HG03575 (cell line): ENCODE results near the gene GNG8.
"Not testable (repeated sequence)": the region's sequence is repeated elsewhere in the genome, so short reads cannot be mapped to it uniquely, and the experiment has no call there.

Experiments
- ATAC-seq: cut with Tn5 transposase; IDR thresholded peaks from one replicate; pipeline ENCODE4 v1.9.1; 2021; ENCODE audit not compliant: unreplicated experiment, insufficient number of reproducible peaks, low FRiP score; ENCODE audit errors: extremely low read depth

Gene GNG8

DNA sequence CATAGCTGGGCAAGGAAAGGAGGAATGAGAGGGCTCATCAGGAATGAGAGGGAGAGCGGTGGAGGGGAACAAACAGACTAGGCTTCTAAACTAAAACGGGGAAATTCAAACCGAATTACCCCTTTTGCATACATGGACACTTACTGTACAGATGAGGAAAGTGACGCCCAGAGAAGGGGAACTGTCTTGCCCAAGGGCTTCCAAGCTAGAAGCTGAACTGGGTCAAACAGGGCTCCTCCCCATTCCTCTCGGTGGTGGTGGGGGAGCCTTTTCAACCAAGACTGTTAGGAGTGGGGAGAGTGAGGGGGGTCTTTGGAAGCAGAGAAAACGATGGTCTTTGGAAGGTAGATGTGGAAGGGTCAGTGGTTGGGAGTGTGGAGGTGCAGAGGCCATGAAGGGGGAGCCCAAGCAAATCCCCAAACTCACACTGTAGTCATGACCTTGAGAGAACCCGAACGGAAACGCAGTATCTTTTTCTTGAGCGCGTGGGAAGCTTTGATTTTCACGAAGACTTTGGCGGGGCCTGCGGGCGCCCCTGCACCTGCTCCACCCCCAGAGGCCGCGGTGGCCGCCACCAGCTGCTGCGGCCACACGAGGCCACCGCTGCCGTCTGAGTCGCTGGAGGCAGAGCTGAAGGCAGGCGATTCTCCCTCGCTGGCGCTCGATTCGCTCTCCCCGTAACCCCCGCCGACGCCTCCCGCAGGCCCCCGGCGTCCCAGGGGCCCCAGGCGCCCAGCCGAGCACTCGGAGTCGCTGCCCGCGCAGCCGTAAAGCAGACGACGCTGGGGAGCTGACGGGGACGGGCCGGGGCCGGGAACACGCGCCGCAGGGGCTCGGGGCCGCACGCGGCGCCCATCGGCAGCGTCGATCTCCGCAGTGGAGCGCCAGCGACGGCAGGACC is 12.3 kb upstream of the GNG8 start:
- ATAC-seq = no peak

- no peak for ATAC-seq
Observed at GRCh38 chr19:46646402-46646801, 10.4 kb upstream of the GNG8 start.

- ATAC-seq = no peak
Observed at GRCh38 chr19:46644720-46645119, 8.7 kb upstream of the GNG8 start.

- no peak for ATAC-seq
Observed at GRCh38 chr19:46640656-46641055, 4.7 kb upstream of the GNG8 start.

- ATAC-seq = no peak
Observed at GRCh38 chr19:46639358-46640182, 3.6 kb upstream of the GNG8 start.

- ATAC-seq = no peak
Observed at GRCh38 chr19:46637224-46637623, 1.2 kb upstream of the GNG8 start.

DNA sequence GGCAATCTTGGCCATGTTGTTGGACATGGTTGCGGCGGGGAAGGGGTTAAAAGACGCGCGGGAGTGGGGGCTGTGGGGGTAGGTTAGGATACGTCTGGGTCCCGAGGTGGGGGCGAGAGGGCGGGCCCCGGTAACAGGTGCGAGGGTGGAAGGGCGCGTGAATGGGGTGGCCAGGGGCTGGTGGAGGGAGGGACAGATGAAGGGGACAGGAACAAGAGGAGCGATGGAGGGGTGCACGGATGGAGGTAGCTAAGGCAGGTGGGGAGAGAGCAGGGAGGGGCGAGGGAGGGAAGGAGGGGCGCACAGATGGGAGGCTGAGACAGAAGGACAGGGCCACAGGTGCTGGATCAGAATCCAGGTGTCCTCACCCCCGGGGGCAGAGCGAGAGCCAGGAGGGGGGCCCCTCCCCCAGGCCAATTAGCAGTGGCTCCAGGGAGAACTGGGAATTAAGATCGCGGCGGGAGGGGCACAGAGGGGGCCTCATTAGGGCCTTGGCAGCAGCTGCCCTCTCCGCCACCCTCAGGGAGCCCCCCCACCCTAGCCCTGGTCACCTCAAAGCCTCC is 1.3 kb downstream of the GNG8 start:
- no peak for ATAC-seq

- ATAC-seq = no peak
Observed at GRCh38 chr19:46634045-46634655, 1.9 kb downstream of the GNG8 start.

DNA sequence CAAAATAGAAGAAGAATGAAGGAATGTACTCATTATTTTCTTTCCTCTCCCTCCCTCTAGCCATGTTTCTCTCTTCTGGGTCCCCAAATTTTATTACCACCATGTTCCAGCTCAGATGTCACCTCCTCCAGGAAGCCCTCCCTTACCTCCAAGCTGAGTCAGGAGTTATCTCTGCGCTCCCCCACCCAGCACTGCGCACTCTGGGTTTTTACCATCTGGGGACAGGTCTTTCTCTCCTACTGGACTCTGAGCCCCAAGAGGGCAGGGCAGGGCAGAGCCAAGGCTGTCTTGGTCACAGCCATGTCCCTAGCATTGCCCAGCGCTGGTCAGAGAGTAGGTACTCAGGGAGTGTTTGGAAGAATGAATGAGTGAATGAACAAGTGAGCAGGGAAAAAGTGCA is 2.9 kb downstream of the GNG8 start:
- no peak for ATAC-seq

DNA sequence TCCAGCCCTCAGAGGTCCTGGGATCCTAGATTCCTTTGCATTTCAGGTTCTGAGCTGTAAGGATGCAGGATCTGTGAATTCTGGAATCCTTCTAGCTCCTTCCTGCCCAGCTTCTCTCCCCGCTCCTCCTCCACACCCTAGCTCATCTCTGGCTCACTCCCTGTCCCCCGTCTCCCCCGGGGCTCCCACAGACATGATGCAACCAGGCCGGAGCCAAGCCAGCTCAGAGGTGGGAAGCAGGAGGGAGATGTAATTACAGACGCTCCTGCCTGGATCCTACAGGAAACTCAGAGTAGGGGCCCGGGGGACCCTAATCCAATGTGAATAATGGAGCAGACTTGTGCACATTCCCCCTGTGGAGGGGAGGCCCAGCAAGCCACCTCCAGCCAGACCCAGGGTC is 4.5 kb downstream of the GNG8 start:
- ATAC-seq = no peak

DNA sequence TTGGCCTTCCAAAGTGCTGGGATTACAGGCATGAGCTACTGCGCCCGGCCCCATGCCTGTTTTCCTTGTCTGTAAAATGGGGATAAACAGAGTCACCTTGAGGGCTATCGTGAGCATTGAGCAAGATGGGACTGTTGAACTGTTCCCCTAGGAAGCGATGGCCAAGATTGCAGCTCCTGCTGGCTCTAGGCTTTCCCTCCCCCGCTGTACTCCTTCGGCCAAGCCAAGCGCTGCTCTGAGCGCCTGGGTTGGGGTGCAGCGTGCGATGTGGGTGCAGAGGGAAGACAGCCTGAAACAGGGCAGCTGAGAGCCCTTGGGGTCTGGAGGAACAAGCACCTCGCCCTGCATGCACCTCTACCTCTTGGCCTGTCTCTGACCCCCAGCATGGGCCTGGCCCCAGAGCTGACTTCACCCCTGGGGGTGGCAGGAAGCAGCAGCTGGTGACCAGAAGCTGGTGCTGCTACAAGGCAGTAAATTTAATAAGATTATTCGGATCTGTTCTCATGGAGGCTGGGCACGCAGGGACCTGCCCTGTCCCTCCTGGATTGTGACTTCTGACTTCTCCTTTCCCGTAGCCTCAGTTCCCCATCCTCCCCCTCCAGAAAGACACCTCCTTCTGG is 5.3 kb downstream of the GNG8 start:
- no peak for ATAC-seq

GRCh38 chr19:46629546-46630025 is 6.4 kb downstream of the GNG8 start:
- no peak for ATAC-seq

DNA sequence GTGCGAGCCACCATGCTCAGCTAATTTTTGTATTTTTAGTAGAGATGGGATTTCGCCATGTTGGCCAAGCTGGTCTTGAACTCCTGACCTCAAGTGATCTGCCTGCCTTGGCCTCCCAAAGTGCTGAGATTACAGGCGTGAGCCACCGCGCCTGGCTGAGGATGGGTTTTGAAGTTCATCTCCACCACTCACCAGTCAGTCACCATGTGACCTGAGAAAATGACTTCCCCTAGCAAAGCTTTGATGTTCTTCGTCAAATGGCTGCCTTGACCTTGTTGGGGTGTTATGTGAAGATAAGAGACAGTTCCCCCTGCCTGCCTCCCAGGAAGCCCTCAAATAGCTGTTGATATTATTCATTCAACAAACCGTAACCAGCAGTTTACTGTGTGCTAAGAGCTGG is 7.0 kb downstream of the GNG8 start:
- not testable (repeated sequence) for ATAC-seq

DNA sequence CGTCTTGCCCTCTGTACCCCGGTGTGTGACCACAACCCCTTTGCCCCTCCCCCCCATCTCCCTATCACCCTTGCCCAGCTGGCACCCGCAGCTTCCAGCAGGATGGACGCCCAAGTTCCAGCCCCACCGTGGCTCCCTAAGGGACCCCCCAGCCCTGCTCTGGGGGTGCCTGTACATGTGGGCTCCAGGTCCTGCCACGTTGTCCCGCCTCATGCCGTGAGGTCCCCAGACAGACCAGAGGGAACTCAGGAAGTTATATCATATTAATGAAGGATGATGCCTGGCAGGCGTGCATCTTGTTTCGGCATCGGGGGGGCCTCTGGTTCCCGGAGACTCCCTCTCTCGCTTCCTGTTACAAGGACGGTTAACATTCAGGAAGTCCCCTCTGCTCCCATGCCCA is 9.6 kb downstream of the GNG8 start:
- no peak for ATAC-seq

- no peak for ATAC-seq
Observed at GRCh38 chr19:46625731-46626130, 10.3 kb downstream of the GNG8 start.

GRCh38 chr19:46624958-46625661 is 10.9 kb downstream of the GNG8 start, which contains the start of gene PTGIR:
Gene PTGIR, minus strand, starts transcription at chr19:46625089. Its CDS starts 864 bp downstream, at chr19:46624225.
- ATAC-seq = no peak

DNA sequence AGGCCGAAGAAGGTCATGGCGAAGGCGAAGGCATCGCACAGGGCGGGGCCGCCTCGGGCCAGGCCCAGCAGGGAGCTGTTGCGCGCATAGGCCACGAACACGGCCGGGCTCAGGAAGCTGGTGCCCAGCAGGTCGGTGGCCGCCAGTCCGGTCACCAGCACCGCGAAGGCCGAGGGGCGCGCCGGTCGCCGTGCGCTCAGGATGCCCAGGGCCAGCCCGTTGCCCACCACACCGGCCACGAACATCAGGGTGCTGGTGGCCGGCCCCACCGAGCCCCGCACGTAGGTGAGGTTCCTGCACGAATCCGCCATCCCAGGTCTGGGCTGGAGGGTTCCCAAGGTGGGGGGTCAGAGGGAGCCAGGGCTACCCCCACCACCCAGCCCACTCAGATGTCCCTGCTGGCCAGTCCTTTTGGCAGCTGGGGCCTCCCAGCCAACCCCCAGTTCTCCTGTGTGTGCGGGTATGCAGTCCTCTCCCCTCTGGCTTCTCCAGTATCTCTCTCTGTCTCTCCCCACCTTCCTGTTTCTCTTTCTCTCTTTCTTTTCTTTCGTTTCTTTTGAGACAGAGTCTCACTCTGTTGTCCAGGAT is 12.0 kb downstream of the GNG8 start:
- ATAC-seq = no peak

GRCh38 chr19:46622118-46622446 is 13.9 kb downstream of the GNG8 start:
- ATAC-seq = no peak
